NOMO-1 (cell line): ENCODE results near the gene NMRAL1.

Experiments used
- DNase-seq, 2 experiments: peaks; one replicate each; lab custom pipeline; 2025; ENCODE audit not compliant: unreplicated experiment in 2 of 2; lab: John Stamatoyannopoulos, UW

Gene NMRAL1

GRCh38 chr16:4468972-4469371 lies 5.5 kb downstream of the NMRAL1 start:
- DNase-seq = no peak

- no peak for DNase-seq
Measured at GRCh38 chr16:4467916-4468315, 6.5 kb downstream of the NMRAL1 start.

GRCh38 chr16:4465977-4466779 lies 8.2 kb downstream of the NMRAL1 start:
- no peak for DNase-seq

GRCh38 chr16:4463522-4464163 lies 10.8 kb downstream of the NMRAL1 start:
- no peak for DNase-seq

- DNase-seq = no peak
Measured at GRCh38 chr16:4461250-4462085, 13.0 kb downstream of the NMRAL1 start.

- no peak for DNase-seq
Measured at GRCh38 chr16:4460936-4461249, 13.5 kb downstream of the NMRAL1 start.

- no peak for DNase-seq
Measured at GRCh38 chr16:4455951-4456350, 18.5 kb downstream of the NMRAL1 start.

- no peak for DNase-seq
Measured at GRCh38 chr16:4455081-4455480, 19.3 kb downstream of the NMRAL1 start.

- no peak for DNase-seq
Measured at GRCh38 chr16:4454623-4455022, 19.8 kb downstream of the NMRAL1 start.

- DNase-seq = no peak
Measured at GRCh38 chr16:4452674-4453073, 21.8 kb downstream of the NMRAL1 start.

GRCh38 chr16:4450931-4451519 lies 23.4 kb downstream of the NMRAL1 start:
- no peak for DNase-seq

GRCh38 chr16:4450430-4450829 lies 24.0 kb downstream of the NMRAL1 start:
- DNase-seq = no peak

GRCh38 chr16:4443986-4444385 lies 30.4 kb downstream of the NMRAL1 start:
- DNase-seq = no peak

- no peak for DNase-seq
Measured at GRCh38 chr16:4443271-4443670, 31.2 kb downstream of the NMRAL1 start.

GRCh38 chr16:4442371-4442770 lies 32.1 kb downstream of the NMRAL1 start:
- no peak for DNase-seq

- no peak for DNase-seq
Measured at GRCh38 chr16:4437366-4437765, 37.1 kb downstream of the NMRAL1 start.

- DNase-seq = no peak
Measured at GRCh38 chr16:4435337-4436067, 38.9 kb downstream of the NMRAL1 start.

- no peak for DNase-seq
Measured at GRCh38 chr16:4433914-4434787, 40.3 kb downstream of the NMRAL1 start.

- no peak for DNase-seq
Measured at GRCh38 chr16:4433228-4433627, 41.2 kb downstream of the NMRAL1 start.

GRCh38 chr16:4431023-4431422 lies 43.4 kb downstream of the NMRAL1 start:
- no peak for DNase-seq
